GM19397 (cell line): ENCODE data around the gene EIF1.
"Not testable (repeated sequence)": the region's sequence is repeated elsewhere in the genome, so short reads cannot be mapped to it uniquely, and the experiment has no call there.

Experiments
- ATAC-seq: cut with Tn5 transposase; IDR thresholded peaks from one replicate; pipeline ENCODE4 v1.9.1; 2021; ENCODE audit warnings: mild to moderate bottlenecking, moderate library complexity; ENCODE audit not compliant: unreplicated experiment

EIF1 gene

DNA sequence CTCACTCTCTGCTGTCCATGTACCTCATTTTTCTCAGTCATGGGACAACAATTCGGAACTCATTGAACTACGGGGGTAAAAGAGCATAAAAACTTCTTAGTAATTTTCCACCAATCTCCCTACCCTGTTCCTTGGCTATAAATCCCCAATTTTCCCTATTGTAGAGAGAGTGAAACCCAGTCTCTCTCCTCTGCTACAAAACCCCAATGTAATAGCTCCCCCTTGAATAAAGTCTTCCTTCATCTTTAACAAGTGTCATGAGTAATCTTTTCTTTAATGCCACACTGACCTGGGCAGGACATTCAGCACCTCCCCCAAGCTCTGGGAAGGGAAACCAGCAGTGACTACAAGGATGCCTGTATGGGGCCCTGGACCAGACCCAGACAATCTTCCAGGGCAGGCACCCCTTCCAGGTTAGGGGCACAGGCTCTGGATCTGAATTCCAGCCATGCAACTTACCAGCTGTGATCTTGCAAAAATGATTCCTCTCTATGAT, 10.2 kb upstream of the EIF1 start:
- no peak for ATAC-seq

DNA sequence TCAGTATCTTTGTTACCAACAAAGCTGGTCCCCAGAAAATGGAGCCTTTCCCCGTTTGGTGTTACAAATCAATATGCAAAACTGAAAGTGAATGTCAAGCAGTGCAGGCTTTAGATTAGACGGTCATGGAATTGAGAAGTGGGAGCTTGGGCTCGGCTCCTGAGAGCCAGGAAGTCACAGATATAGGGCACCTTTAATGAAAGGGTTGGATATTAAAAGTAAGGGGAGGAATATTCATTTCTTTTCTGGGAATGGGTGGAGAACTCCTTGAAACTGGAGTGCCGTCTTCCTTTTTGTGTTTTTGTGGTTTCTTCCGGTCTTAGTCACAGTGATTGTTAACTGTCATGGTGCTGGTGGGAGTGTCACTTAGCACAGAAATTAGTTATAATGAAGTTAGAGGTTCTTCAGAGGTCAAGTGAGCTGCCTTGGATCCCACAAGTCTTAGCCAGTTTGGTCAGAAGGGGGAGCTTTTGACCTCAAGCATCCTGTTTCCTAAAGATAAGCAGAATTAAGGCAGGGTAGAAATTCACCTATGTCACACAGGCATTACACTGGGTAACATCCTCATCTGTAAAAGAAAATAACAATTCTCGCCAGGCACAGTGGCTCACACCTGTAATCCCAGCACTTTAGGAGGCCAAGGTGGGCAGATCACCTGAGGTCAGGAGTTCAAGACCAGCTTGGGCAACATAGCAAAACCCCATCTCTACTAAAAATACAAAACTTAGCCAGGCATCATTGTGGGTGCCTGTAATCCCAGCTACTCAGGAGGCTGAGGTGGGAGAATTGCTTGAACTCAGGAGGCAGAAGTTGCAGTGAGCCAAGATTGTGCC, 9.6 kb upstream of the EIF1 start:
- no peak for ATAC-seq

DNA sequence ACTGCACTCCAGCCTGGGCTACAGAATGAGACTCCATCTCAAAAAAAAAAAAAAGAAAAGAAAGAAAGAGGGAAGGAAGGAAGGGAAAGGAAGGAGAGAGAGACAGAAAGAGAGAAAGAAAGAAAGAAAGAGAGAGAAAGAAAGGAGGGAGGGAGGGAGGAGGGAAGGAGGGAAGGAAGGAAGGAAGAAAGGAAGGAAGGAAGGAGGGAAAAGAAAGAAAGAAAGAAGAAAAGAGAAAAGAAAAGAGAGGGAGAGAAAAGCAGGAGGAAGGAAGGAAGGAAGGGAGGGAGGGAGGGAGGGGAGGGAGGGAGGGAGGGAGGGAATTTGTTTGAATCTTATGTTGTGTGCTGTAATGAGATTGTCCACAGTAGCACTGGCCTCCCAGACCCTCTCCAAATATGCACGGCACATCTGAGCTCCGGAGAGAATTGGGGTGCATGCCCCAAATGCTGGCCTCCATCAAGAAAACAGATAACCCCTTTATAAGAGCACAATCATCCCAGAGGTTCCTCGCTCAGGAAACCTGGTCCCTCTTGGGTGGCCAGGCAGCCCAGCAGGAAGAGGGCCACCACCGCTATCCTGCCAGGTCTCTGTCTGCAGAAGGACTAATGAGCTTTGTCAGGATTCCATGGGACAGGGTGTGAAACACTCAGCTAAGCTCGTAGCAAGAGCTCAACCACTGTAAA, 8.8 kb upstream of the EIF1 start:
- no peak for ATAC-seq

DNA sequence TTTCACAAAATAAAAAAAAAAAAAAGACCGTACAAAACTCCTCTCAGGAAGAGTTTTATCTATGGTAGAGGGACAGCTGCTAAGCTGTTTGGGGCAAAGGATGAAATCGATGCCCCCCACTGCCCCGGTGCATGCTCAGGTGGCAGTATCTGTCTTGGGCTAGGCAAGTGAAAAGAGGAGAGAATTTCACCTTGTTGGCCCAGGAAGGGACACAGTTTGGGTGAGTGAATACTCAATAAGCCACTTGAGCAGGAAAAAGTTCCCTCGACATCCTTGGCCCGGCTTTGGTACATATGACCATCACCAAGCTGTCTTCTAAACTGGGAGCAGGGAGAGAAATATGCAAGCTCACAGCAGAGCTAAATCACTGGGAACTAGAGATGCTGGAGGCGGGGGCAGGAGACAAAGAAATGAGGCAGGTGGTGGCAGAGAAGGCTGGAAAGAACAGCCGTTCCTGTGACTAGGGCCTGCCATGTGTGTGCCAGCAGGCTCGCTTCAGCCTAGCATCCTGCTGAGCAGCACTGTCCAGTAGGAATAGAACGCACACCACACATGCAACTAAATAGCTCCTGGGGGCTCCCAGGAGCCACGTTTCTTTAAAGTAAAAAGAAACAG, 8.2 kb upstream of the EIF1 start:
- no peak for ATAC-seq

DNA sequence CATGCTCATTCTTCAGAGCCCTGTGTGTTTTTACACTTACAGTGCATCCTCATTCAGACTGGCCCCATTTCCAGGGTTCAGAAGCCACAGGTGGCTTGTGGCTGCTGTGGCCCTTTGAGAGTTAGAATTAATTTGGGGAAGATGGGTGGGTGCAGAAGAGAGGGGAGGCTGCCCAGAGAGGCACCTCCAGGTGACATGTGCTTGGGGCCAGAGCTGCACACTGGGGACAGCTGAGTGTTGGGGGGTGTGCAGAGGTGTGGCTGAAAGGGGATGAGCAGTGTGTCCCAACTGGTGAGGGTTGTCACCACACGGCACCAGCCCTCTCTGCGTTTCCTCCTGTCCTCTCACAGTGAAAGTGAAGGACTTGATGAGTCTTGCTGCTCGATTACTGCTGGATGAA, 6.9 kb upstream of the EIF1 start:
- no peak for ATAC-seq

DNA sequence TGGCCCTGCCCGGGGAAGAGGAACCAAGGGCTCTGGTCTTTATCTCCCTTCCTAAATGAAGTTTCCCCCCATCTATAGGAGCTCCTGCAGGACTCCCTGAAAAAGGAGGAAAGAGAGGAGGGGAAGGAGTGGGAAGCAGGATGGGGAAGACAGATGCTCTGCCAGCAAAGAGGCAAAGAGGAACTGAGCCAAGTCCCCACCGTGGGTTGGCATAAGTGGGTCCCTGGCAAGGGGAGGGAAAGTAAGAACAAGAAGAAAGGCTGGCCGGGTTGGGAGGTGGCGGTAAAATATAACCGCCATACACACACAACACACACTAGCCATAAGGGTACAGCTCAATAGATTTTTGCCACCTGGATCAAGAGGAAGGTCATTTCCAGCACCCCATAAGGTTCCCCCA, 6.1 kb upstream of the EIF1 start:
- ATAC-seq, result no peak

DNA sequence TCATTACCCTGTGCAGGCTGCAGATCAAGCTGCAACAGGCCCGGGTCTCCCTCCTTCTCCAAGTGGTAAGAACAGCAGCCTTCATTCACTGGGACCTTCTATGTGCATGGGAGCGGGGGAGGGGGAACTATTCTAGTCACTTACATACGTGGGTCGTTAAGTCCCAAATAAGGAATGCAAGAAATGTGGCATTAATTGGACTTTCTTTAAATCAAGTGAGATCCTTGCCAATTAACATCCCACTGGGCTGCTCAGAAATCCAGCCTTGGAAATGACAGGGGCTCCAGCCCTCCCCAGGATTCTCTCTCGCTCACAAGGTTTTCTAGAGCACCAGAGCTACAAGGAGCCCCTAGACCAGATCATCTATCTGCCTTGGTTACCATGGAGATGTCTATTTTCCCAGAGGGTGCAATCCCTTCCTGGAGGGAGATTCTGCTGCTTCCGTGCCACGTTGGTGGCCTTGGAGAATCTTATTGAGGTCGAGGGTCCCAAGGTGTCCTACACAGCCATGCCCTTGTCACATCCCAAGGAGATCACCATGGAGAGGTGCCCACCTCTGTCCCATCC, 5.2 kb upstream of the EIF1 start:
- no peak for ATAC-seq

DNA sequence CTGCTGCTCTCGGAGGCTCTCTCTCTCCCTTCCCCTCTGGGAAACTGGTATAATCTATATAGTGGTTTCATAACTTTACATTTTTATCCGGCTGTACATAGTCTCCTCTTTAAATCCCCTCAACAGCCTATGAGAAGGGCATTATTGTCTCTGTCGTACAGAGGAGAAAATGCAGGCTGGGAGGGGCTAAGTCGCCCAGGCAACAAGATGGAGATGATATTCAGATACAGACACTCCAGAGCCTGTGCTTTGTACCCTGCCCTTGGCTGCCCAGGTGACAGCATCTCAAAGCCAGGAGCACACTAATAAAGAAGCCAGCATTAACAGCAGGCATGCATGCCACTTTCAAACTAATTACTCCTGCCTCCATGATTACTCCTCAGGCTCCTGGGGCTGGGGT, 4.7 kb upstream of the EIF1 start:
- ATAC-seq, result no peak

DNA sequence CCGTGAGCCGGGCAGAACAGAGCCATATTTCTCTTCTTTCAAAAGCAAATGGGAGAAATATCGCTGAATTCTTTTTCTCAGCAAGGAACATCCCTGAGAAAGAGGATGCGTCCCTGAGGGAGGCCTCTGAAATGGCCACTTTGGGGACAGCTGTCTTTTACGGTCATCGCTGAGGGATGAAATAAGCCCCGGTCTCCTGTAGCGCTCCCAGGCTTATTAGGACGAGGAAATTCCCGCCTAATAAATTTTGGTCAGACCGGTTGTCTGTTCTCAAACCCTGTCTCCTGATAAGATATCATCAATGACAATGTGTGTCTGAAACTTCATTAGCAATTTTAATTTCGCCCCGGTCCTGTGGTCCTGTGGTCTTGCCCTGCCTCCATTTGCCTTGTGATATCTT, 2.9 kb upstream of the EIF1 start:
- ATAC-seq, result not testable (repeated sequence)

DNA sequence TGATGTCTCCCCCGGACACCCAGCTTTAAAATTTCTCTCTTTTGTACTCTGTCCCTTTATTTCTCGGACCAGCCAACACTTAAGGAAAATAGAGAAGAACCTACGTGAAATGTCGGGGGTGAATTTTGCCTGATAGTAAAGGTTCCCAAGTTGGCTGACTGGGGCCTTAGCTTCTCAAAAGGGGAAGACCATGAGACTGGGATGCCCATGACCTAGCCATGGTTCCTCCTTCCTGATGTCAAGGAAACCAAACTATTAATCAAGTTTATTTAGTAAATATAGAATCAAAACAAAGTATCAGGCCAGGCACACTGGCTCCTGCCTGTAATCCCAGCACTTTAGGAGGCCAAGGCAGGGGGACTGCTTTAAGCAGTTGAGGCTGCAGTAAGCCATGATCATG, 2.4 kb upstream of the EIF1 start:
- no peak for ATAC-seq

DNA sequence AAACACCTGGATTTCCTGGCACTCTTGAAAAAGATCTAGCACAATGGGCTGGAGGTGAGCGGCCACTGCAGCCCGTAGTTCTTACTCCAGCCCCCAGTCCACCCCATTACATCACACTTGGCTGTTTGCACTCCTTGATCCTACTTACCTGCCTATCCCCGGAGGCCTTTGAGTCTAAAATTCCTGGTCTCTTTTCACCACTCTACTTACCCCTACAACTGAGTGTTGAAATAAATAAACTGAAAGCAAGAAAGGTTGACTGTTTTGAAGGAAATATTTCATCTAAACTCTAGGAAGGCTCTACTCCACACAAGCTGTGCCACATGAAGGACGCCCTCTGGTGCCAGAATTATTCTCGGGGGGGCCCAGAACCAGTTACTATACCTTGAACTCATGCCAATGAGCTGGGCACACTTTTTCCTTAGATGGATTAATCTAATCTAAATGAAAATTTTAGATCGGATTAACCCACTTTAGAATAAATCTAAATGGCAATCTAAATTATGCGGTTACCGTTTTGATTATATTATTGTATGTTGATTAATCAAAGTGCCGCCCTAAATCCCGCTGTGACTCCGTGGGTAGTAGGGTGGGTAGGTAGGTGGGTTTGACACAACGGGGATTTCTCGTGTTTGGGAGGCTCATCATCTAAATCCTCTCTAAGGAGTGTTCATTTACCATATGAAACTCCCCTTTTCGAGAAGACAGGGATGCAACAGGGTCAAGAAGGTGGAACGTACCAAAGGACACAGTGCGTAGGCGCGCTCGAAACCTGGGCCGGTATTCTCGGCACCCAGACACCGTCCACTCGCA, 651 bp upstream of the EIF1 start:
- ATAC-seq, result no peak

DNA sequence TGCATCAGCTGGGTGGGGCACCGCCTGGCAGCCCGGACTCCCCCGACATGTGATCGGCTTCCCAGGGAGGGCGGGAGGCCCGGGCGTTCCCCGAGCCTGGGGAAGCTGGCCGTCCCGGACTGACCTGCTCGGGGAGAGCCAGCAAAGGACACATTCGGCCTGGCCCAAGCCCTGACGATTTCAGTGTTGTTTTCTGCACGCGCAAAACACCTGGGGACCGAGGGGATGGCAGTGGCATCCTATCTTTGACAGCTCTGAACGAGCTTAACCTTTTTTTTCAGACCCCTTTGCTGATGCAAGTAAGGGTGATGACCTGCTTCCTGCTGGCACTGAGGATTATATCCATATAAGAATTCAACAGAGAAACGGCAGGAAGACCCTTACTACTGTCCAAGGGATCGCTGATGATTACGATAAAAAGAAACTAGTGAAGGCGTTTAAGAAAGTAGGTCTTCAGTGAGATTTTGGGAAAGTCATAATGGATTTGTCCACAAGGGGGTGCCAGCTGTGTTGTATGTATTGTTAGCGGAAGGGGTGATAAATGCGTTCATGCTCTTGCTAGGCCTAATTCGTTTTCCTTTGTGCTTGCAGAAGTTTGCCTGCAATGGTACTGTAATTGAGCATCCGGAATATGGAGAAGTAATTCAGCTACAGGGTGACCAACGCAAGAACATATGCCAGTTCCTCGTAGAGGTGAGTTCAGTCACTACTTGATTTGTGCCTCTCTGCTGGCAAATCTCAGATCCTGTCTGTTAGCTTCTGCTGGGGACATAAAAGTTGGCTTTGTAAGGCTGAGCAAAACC, 1.0 kb downstream of the EIF1 start:
- no peak for ATAC-seq

DNA sequence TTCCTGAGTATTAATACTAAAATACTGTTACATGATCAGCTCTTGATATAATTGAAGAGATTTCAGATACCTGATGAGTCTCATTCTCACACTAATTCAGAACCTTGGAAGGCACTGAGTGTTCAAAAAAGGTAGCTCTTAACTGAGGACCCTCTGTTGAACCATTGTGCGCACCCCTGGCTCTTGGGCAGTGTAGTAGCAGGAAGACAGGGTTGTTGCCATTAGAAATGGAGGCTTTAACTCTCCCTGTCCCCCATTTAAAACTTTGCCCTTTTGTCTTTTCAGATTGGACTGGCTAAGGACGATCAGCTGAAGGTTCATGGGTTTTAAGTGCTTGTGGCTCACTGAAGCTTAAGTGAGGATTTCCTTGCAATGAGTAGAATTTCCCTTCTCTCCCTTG, 1.8 kb downstream of the EIF1 start:
- no peak for ATAC-seq

DNA sequence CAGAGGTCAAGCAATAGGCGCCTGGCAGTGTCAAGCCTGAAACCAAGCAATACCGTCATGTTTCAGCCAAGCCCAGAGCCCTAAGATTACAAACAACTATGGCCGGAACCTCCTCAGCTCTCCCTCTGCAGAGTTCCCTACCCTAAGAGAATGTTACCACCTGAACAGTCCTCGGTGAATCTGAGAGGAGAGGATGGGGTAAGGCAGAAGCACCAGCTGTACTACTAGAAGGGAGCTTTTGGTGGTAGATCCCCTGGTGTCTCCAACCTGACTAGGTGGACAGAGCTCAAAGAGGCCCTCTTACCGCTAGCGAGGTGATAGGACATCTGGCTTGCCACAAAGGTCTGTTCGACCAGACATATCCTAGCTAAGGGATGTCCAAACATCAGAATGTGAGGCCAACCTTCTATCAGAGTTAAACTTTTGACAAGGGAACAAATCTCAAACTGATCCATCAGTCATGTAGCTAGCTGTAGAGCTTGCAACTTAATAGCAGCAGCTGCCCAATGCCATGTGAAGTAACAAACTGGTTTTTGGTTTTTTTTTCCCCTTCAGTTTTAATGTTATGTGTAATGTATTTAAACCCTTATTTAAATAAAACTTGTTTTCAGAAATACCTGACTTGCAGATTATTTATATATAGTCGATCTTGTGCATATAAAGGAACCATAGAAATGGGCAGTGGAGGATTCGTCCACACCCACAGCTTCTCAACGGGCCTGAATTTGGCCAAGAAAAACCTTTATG, 2.5 kb downstream of the EIF1 start:
- ATAC-seq, result no peak

DNA sequence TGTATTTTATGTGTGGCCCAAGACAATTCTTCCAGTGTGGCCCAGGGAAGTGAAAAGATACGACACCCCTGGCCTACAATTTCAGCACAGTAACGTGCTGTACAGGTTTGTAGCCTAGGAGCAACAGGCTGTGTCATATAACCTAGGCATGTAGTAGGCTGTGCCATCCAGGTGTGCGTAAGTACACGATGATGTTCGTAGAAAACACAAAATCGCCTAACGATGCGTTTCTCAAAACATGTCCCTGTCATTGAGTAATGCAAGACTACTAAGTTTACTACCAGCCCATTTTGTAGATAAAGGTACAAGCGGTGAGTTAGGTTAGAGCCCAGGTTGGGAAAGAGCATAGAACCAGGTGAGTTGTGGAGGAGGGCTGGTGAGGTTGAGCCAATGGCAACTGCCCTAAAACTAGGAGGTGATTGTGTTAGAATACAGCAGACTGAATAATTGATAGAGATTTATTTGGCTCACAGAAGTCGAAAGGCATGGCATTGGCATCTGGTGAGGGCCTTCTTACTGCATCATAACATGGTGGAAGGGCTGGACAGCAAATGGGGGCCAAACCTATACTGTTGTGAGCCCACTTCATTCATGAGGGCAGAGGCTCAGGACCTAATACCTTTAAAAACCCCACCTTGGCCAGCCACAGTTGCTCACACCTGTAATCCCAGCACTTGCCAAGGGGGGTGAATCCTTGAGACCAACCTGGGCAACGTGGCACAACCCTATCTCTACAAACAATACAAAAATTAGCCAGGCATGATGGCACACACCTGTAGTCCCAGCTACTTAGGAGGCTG, 4.2 kb downstream of the EIF1 start:
- ATAC-seq, result no peak

DNA sequence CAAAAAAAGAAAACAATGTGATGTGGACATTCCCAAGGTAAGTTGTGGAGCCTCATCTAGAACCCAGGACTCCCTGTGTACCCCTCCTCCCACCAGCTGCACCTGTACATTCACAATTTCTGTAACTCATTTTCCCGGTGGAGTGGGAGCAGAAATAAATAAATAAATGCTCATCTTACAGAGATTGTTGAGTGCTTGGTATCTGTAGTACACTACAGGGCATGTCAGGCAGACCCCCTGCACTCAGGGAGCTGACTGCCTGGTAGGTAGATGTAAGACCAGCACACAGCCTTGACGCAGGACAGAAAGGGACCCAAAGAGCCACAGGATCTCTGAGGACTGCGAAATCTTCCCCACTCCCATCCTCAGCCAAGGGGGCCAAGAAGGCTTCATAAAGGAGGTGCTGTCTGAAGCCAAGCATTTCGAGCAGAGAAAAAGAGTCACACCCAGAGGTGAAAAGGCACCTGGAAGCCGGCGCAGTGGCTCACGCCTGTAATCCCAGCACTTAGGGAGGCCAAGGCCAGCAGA, 6.5 kb downstream of the EIF1 start:
- ATAC-seq, result no peak

DNA sequence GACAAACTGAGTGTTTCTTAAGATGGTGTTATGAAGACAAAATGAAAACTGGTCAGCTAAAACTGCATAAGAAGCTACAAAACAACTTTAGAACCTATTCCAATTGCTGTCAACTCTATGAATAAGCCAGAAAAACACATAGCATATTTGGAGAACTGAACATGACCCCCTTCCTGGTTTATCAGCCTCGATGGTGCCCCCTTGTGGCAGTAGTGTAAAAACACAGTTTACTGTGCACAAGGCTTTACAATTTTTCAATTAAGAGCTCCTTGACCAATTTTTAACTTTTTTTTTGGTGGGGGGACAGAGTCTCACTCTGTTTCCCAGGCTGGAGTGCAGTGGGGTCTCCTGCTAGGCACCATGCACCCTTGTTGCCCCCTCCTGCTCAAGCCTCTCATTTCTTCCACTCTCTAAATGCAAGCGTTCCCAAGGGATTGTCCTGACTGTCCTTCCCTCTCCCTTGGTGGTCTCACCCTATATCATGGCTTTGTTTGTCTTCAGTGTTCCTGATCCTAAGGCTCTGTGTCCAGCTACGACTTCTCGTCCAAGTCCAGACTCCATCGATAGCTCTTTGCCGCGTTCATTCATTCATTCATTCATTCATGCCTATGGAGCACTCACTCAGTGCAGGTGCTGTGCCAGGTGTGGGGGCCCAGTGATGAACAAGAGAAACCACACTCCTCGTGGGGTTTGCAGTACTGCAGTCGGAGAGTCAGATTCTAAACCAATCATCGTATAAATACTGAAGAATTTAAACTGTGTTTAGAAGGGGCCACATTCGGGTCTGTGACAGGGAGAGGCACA, 7.5 kb downstream of the EIF1 start:
- no peak for ATAC-seq
